ENCODE data around the gene PPP2R1B.
A peak's percentile ranks its signal among the peaks of the same experiment; 100 is the strongest.
"Not testable (repeated sequence)": the region's sequence is repeated elsewhere in the genome, so short reads cannot be mapped to it uniquely, and the experiment has no call there.

Gene PPP2R1B

GRCh38 chr11:111765984-111766833 is at the start of gene PPP2R1B:
PPP2R1B (minus strand) TSS chr11:111766389; CDS start chr11:111766361, 28 bp downstream.
- peak; percentile 80 for DNase-seq

- no peak for DNase-seq
These were observed 49.3 kb upstream of the PPP2R1B start for GRCh38 chr11:111815489-111815888.

GRCh38 chr11:111814557-111815320 is 48.5 kb upstream of the PPP2R1B start:
- DNase-seq = no peak

GRCh38 chr11:111814106-111814505 is 47.9 kb upstream of the PPP2R1B start:
- DNase-seq = no peak

- DNase-seq = no peak
These were observed 46.0 kb upstream of the PPP2R1B start for GRCh38 chr11:111812211-111812610.

- no peak for DNase-seq
These were observed 45.3 kb upstream of the PPP2R1B start for GRCh38 chr11:111811445-111811844.

GRCh38 chr11:111808834-111809233 is 42.6 kb upstream of the PPP2R1B start:
- no peak for DNase-seq

GRCh38 chr11:111808063-111808588 is 41.9 kb upstream of the PPP2R1B start:
- DNase-seq = no peak

GRCh38 chr11:111807076-111807475 is 40.9 kb upstream of the PPP2R1B start:
- DNase-seq = no peak

- DNase-seq = no peak
These were observed 34.9 kb upstream of the PPP2R1B start for GRCh38 chr11:111801135-111801534.

- DNase-seq = no peak
These were observed 32.1 kb upstream of the PPP2R1B start for GRCh38 chr11:111798279-111798678.

- DNase-seq = peak; percentile 52
These were observed 31.0 kb upstream of the PPP2R1B start for GRCh38 chr11:111797145-111797581.

- no peak for DNase-seq
These were observed 30.5 kb upstream of the PPP2R1B start for GRCh38 chr11:111796696-111797095.

GRCh38 chr11:111795334-111795985 is 29.3 kb upstream of the PPP2R1B start:
- no peak for DNase-seq

- no peak for DNase-seq
These were observed 27.7 kb upstream of the PPP2R1B start for GRCh38 chr11:111793863-111794262.

GRCh38 chr11:111792955-111793500 is 26.8 kb upstream of the PPP2R1B start:
- DNase-seq = no peak

GRCh38 chr11:111792314-111792713 is 26.1 kb upstream of the PPP2R1B start:
- DNase-seq = no peak

- no peak for DNase-seq
These were observed 22.3 kb upstream of the PPP2R1B start for GRCh38 chr11:111788464-111788863.

GRCh38 chr11:111788051-111788450 is 21.9 kb upstream of the PPP2R1B start:
- DNase-seq = no peak

- no peak for DNase-seq
These were observed 19.8 kb upstream of the PPP2R1B start for GRCh38 chr11:111785886-111786412.

GRCh38 chr11:111785076-111785475 is 18.9 kb upstream of the PPP2R1B start:
- DNase-seq = no peak

GRCh38 chr11:111784311-111784710 is 18.1 kb upstream of the PPP2R1B start:
- not testable (repeated sequence) for DNase-seq

All from DMS53 (cell line).